GM10248 (cell line): ENCODE measurements around the gene GSN.

Experiments used
- CTCF ChIA-PET: fragments of 300-600 bp; sonication (Branson Sonifier 250); formaldehyde crosslinking; extraction: SDS; loops from one replicate; lab custom pipeline; 2021; ENCODE audit warnings: antibody characterized with exemption; lab: Yijun Ruan, JAX
- POLR2A ChIA-PET: fragments of 350-650 bp; sonication (Branson Sonifier 250); formaldehyde crosslinking; extraction: SDS; loops from one replicate; lab custom pipeline; 2020; ENCODE audit warnings: antibody characterized with exemption; lab: Yijun Ruan, JAX
- DNase-seq: peaks from one replicate; pipeline ENCODE4 v3.0.0; 2012; ENCODE audit errors: extremely low spot score
- CTCF ChIP-seq: IDR thresholded peaks from 2 replicates; pipeline ENCODE4 v1.5.1; 2012; ENCODE audit warnings: mild to moderate bottlenecking, low read depth; ENCODE audit errors: extremely low read depth, missing control alignments, control extremely low read depth

Gene GSN

GRCh38 chr9:121233906-121234831, 33.8 kb upstream of the GSN start:
- no peak for DNase-seq
- TF ChIP-seq CTCF, result no peak
- CTCF ChIA-PET, result interaction anchor here (0.8 to 2.1 kb wide), 7 partner anchors 8 to 86 kb away, joined by 3 to 8 read pairs (median 4); no protein-coding TSS in a partner anchor
- POLR2A ChIA-PET, result no interaction called here

GRCh38 chr9:121234832-121235161, 33.2 kb upstream of the GSN start:
- ChIA-PET CTCF (interaction anchor here (1.0 to 2.1 kb wide), 7 partner anchors 9 to 85 kb away, joined by 3 to 8 read pairs (median 4); no protein-coding TSS in a partner anchor), POLR2A (no interaction called here)
- DNase-seq, result no peak
- no peak for TF ChIP-seq CTCF

- TF ChIP-seq CTCF, result no peak
- ChIA-PET CTCF (interaction anchor here (1.1 to 2.1 kb wide), 7 partner anchors 9 to 84 kb away, joined by 3 to 8 read pairs (median 4); no protein-coding TSS in a partner anchor), POLR2A (interaction anchor here (0.6 kb wide), 1 partner anchor 321 kb away, joined by 7 read pairs; no protein-coding TSS in a partner anchor)
- no peak for DNase-seq
Observed at GRCh38 chr9:121235512-121235911, 32.5 kb upstream of the GSN start.

- ChIA-PET POLR2A (no interaction called here), CTCF (interaction anchor here (0.8 to 2.9 kb wide), 3 partner anchors 8 to 40 kb away, joined by 3 to 9 read pairs (median 4); no protein-coding TSS in a partner anchor)
- no peak for TF ChIP-seq CTCF
- DNase-seq, result no peak
Observed at GRCh38 chr9:121237916-121238315, 30.0 kb upstream of the GSN start.

GRCh38 chr9:121239071-121239470, 28.9 kb upstream of the GSN start:
- ChIA-PET CTCF (interaction anchor here (1.2 to 2.9 kb wide), 2 partner anchors 20 to 39 kb away, joined by 3 to 9 read pairs; no protein-coding TSS in a partner anchor), POLR2A (no interaction called here)
- no peak for DNase-seq
- no peak for TF ChIP-seq CTCF

GRCh38 chr9:121239851-121240250, 28.1 kb upstream of the GSN start:
- CTCF ChIA-PET, result interaction anchor here (1.4 to 2.9 kb wide), 2 partner anchors 13 to 38 kb away, joined by 3 to 9 read pairs; no protein-coding TSS in a partner anchor

More at GRCh38 chr9:121239851-121240250, 28.1 kb upstream of the GSN start:
- TF ChIP-seq CTCF, result no peak
- no peak for DNase-seq
- POLR2A ChIA-PET, result no interaction called here
